ENCODE measurements around the gene UGT1A1.

The UGT1A1 gene

GRCh38 chr2:233760043-233760442 lies at the start of gene UGT1A1:
Gene UGT1A1, plus strand, starts transcription at chr2:233760270. Its CDS starts 18 bp downstream, at chr2:233760288.
- DNase-seq (ENCODE audit: extremely low read depth, low read depth) = no peak
- no peak within 1 kb of the TSS for H3K4me3 ChIP-seq (replicated peaks; ENCODE audit: low read depth, low read length)
- no peak for TF ChIP-seq CTCF (IDR thresholded peaks at IDR 0.05; ENCODE audit: low read depth, low read length, missing control alignments)

GRCh38 chr2:233711312-233712008 lies 48.6 kb upstream of the UGT1A1 start:
- peak; percentile 97 for TF ChIP-seq CTCF (IDR thresholded peaks at IDR 0.05; ENCODE audit: low read depth, low read length, missing control alignments)

GRCh38 chr2:233712611-233713261 lies 47.3 kb upstream of the UGT1A1 start, which contains the start of gene UGT1A5:
Gene UGT1A5, plus strand, starts transcription at chr2:233712907. Its CDS starts 85 bp downstream, at chr2:233712992.
- TF ChIP-seq CTCF (IDR thresholded peaks at IDR 0.05; ENCODE audit: low read depth, low read length, missing control alignments) = no peak
- H3K4me3 ChIP-seq (replicated peaks; ENCODE audit: low read depth, low read length) = no peak within 1 kb of the TSS
- DNase-seq (ENCODE audit: extremely low read depth, low read depth) = no peak

More at GRCh38 chr2:233711312-233712008, 48.6 kb upstream of the UGT1A1 start:
- H3K4me3 ChIP-seq (replicated peaks; ENCODE audit: low read depth, low read length) = no peak overlapping the region
- peak; percentile 47 for DNase-seq (ENCODE audit: extremely low read depth, low read depth)

GRCh38 chr2:233713262-233713615 lies 46.8 kb upstream of the UGT1A1 start:
- TF ChIP-seq CTCF (IDR thresholded peaks at IDR 0.05; ENCODE audit: low read depth, low read length, missing control alignments) = no peak
- H3K4me3 ChIP-seq (replicated peaks; ENCODE audit: low read depth, low read length) = no peak overlapping the region
- no peak for DNase-seq (ENCODE audit: extremely low read depth, low read depth)

GRCh38 chr2:233714121-233714520 lies 45.9 kb upstream of the UGT1A1 start:
- TF ChIP-seq CTCF (IDR thresholded peaks at IDR 0.05; ENCODE audit: low read depth, low read length, missing control alignments) = no peak
- DNase-seq (ENCODE audit: extremely low read depth, low read depth) = no peak

GRCh38 chr2:233718552-233718951 lies 41.5 kb upstream of the UGT1A1 start, which contains the start of gene UGT1A4:
Gene UGT1A4, plus strand, starts transcription at chr2:233718736. Its CDS starts 85 bp downstream, at chr2:233718821.
- DNase-seq (ENCODE audit: extremely low read depth, low read depth) = no peak

More at GRCh38 chr2:233714121-233714520, 45.9 kb upstream of the UGT1A1 start:
- no peak overlapping the region for H3K4me3 ChIP-seq (replicated peaks; ENCODE audit: low read depth, low read length)

More at GRCh38 chr2:233718552-233718951, 41.5 kb upstream of the UGT1A1 start, which contains the start of gene UGT1A4:
- no peak within 1 kb of the TSS for H3K4me3 ChIP-seq (replicated peaks; ENCODE audit: low read depth, low read length)
- no peak for TF ChIP-seq CTCF (IDR thresholded peaks at IDR 0.05; ENCODE audit: low read depth, low read length, missing control alignments)

All from HFF-Myc (cell line).